Fibroblast of lung (primary cell): ENCODE results near the gene KRTAP5-11. TPM values are rescaled to one million over a fixed set of nuclear protein-coding genes. Genes with fewer than 3 reads are reported as not detected.
"Not testable (repeated sequence)": the region's sequence is repeated elsewhere in the genome, so short reads cannot be mapped to it uniquely, and the experiment has no call there.

Experiments used
- DNase-seq, 2 donors: peaks; one replicate each; pipeline versions ENCODE4 v3.0.0 to v3.0.0-alpha.2; 2010; ENCODE audit warnings: low read depth in 2 of 2
- H2AFZ ChIP-seq: 2 replicates; pipeline ENCODE4 v1.5.1; 2012; ENCODE audit warnings: low read length, control low read depth, inconsistent platforms
- H3K27ac ChIP-seq: 2 replicates; pipeline ENCODE4 v1.5.1; 2011; ENCODE audit warnings: low read length, control low read depth; ENCODE audit not compliant: insufficient read depth
- H3K27me3 ChIP-seq: 2 replicates; pipeline ENCODE4 v1.5.1; 2011; ENCODE audit warnings: mild to moderate bottlenecking, low read length; ENCODE audit not compliant: control insufficient read depth, insufficient read depth
- H3K36me3 ChIP-seq: 2 replicates; pipeline ENCODE4 v1.5.1; 2011; ENCODE audit warnings: low read length; ENCODE audit not compliant: control insufficient read depth, insufficient read depth
- H3K4me1 ChIP-seq: 2 replicates; pipeline ENCODE4 v1.5.1; 2011; ENCODE audit warnings: low read length; ENCODE audit not compliant: control insufficient read depth, insufficient read depth; ENCODE audit errors: extremely low read depth
- H3K4me2 ChIP-seq: 2 replicates; pipeline ENCODE4 v1.5.1; 2011; ENCODE audit warnings: low read length, control low read depth; ENCODE audit not compliant: insufficient read depth; ENCODE audit errors: extremely low read depth
- H3K4me3 ChIP-seq, 4 experiments: fragments of 200-600 bp in 1 of 4; sonication (generic) in 1 of 4; replicated peaks in 1 of 4; 2 replicates each; pipeline ENCODE4 v1.5.1; 2011 to 2016; ENCODE audit warnings: low read length in 4 of 4, low read depth in 3 of 4, mild to moderate bottlenecking in 3 of 4, control low read depth in 2 of 4, inconsistent platforms in 1 of 4, mixed read lengths in 1 of 4; ENCODE audit not compliant: insufficient read depth in 1 of 4; ENCODE audit errors: control extremely low read depth in 1 of 4
- H3K79me2 ChIP-seq: 2 replicates; pipeline ENCODE4 v1.5.1; 2012; ENCODE audit warnings: mild to moderate bottlenecking, low read length, inconsistent platforms; ENCODE audit not compliant: control insufficient read depth, insufficient read depth
- H3K9ac ChIP-seq: 2 replicates; pipeline ENCODE4 v1.5.1; 2011; ENCODE audit warnings: mild to moderate bottlenecking, low read length, control low read depth; ENCODE audit not compliant: insufficient read depth
- H3K9me3 ChIP-seq: 2 replicates; pipeline ENCODE4 v1.5.1; 2012; ENCODE audit warnings: low read depth, low read length; ENCODE audit not compliant: control insufficient read depth, insufficient read depth
- H4K20me1 ChIP-seq: 2 replicates; pipeline ENCODE4 v1.5.1; 2011; ENCODE audit warnings: low read length; ENCODE audit not compliant: control insufficient read depth, insufficient read depth; ENCODE audit errors: extremely low read depth
- CTCF ChIP-seq, 2 donors: IDR thresholded peaks in 1 of 2; conservative IDR thresholded peaks in 1 of 2; 1 replicate in 1 of 2; 2 replicates in 1 of 2; pipeline ENCODE4 v1.5.1; 2011 to 2012; ENCODE audit warnings: low read length in 2 of 2, control low read depth in 1 of 2, inconsistent platforms in 1 of 2, low read depth in 1 of 2, mild to moderate bottlenecking in 1 of 2
- EZH2 ChIP-seq: IDR thresholded peaks from 2 replicates; pipeline ENCODE4 v1.5.1; 2012; ENCODE audit warnings: low read length, control low read depth, mild to moderate bottlenecking; ENCODE audit errors: missing control alignments
- polyA plus RNA-seq, 2 donors: library from polyadenylated mRNA; depleted of rRNA in 1 of 2; stranded (reverse) in 1 of 2; unstranded in 1 of 2; fragments of >200 nt; gene quantifications; 2 replicates each; pipeline ENCODE4 v1.2.1, GENCODE V29; 2011 to 2012; ENCODE audit warnings: missing spikeins in 1 of 2
- total RNA-seq: library from RNA; depleted of rRNA; stranded (reverse); fragments of >200 nt; gene quantifications from 2 replicates; pipeline ENCODE4 v1.2.1, GENCODE V29; 2014

KRTAP5-11 gene
- total and polyA plus RNA-seq, 2 donors (not counting 1 experiment from before 2014, with no cell fraction given): not detected

GRCh38 chr11:71535825-71536224 lies 46.9 kb downstream of the KRTAP5-11 start:
- TF ChIP-seq CTCF (conservative IDR thresholded peaks at IDR 0.05 in 1 of 2, IDR thresholded peaks at IDR 0.05 in 1 of 2; ENCODE audit: low read depth in 1 of 2, low read length in 2 of 2): no peak
- TF ChIP-seq EZH2: no peak
- Histone ChIP-seq H2AFZ (no peak overlapping the region), H3K9ac (no peak overlapping the region), H3K9me3 (no peaks in the 10 kb centered on the region), H3K4me1 (no peaks in the 10 kb centered on the region), H3K4me2 (no peak overlapping the region), H3K27ac (no peak overlapping the region), H3K79me2 (no peaks in the 10 kb centered on the region), H3K4me3 (no peak overlapping the region), H3K36me3 (no peaks in the 10 kb centered on the region), H3K27me3 (no peaks in the 10 kb centered on the region), H4K20me1 (no peaks in the 10 kb centered on the region)
- DNase-seq: no peak

DNA sequence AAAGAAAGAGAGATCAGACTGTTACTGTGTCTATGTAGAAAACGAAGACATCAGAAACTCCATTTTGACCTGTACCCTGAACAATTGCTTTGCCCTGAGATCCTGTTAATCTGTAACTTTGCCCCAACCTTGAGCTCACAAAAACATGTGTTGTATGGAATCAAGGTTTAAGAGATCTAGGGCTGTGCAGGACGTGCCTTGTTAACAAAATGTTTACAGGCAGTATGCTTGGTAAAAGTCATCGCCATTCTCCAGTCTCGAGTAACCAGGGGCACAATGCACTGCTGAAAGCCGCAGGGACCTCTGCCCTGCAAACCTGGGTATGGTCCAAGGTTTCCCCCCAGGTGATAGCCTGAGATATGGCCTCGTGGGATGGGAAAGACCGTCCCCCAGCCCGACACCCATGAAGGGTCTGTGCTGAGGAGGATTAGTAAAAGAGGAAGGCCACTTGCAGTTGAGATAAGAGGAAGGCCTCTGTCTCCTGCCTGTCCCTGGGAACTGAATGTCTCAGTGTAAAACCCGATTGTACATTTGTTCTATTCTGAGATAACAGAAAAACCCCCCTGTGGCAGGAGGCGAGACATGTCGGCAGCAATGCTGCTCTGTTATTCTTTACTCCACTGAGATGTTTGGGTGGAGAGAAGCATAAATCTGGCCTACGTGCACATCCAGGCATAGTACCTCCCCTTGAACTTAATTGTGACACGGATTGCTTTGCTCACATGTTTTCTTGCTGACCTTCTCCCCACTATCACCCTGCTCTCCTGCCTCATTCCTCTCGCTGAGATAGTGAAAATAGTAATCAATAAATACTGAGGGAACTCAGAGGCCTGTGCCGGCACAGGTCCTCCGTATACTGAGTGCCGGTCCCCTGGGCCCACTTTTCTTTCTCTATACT lies 47.7 kb downstream of the KRTAP5-11 start:
- not testable (repeated sequence) for H3K4me1 ChIP-seq, H2AFZ ChIP-seq

GRCh38 chr11:71532036-71532610 lies 50.6 kb downstream of the KRTAP5-11 start:
- Histone ChIP-seq H2AFZ (no peak overlapping the region), H3K27me3 (no peaks in the 10 kb centered on the region), H4K20me1 (no peaks in the 10 kb centered on the region), H3K9me3 (no peaks in the 10 kb centered on the region), H3K4me1 (no peaks in the 10 kb centered on the region), H3K4me3 (no peak overlapping the region), H3K9ac (no peak overlapping the region), H3K36me3 (no peaks in the 10 kb centered on the region), H3K27ac (no peak overlapping the region), H3K4me2 (no peak overlapping the region), H3K79me2 (no peaks in the 10 kb centered on the region)
- DNase-seq: no peak
- no peak for TF ChIP-seq EZH2
- no peak for TF ChIP-seq CTCF (conservative IDR thresholded peaks at IDR 0.05 in 1 of 2, IDR thresholded peaks at IDR 0.05 in 1 of 2; ENCODE audit: low read depth in 1 of 2, low read length in 2 of 2)

More for the DNA sequence above, 47.7 kb downstream of the KRTAP5-11 start:
- not testable (repeated sequence) for H3K27ac ChIP-seq, H3K4me2 ChIP-seq, H3K4me3 ChIP-seq, DNase-seq, H3K36me3 ChIP-seq, H4K20me1 ChIP-seq, H3K9ac ChIP-seq, H3K27me3 ChIP-seq, H3K9me3 ChIP-seq, H3K79me2 ChIP-seq

Other genes with a start within 250 kb of the KRTAP5-11 start
- 48.5 and 148 TPM in 2 replicates for gene DHCR7, start 134.5 kb downstream of the KRTAP5-11 start, total RNA-seq
- 64.6 and 90.8 TPM in 2 replicates for gene DHCR7, start 134.5 kb downstream of the KRTAP5-11 start, polyA plus RNA-seq
- gene NADSYN1, start 129.7 kb downstream of the KRTAP5-11 start, total RNA-seq: 81.7 and 84.5 TPM in 2 replicates
- 22.0 and 23.1 TPM in 2 replicates for gene NADSYN1, start 129.7 kb downstream of the KRTAP5-11 start, polyA plus RNA-seq
- under 0.01 and 0.17 TPM in 2 replicates for gene KRTAP5-7, start 55.6 kb downstream of the KRTAP5-11 start, total RNA-seq
- gene KRTAP5-7, start 55.6 kb downstream of the KRTAP5-11 start, polyA plus RNA-seq: not detected in 2 replicates
- not detected in 2 replicates for gene KRTAP5-8, start 44.9 kb downstream of the KRTAP5-11 start, total RNA-seq
- gene KRTAP5-8, start 44.9 kb downstream of the KRTAP5-11 start, polyA plus RNA-seq: not detected in 2 replicates
- gene KRTAP5-9, start 34.5 kb downstream of the KRTAP5-11 start, total RNA-seq: not detected in 2 replicates
- gene KRTAP5-9, start 34.5 kb downstream of the KRTAP5-11 start, polyA plus RNA-seq: not detected in 2 replicates
- not detected in 2 replicates for gene KRTAP5-10, start 17.3 kb downstream of the KRTAP5-11 start, total RNA-seq
- gene KRTAP5-10, start 17.3 kb downstream of the KRTAP5-11 start, polyA plus RNA-seq: not detected in 2 replicates